AG04449 (cell line): ENCODE results near the gene LEPR.

Experiments used
- CTCF ChIA-PET: fragments of 350-600 bp; formaldehyde crosslinking; extraction: SDS; loops from one replicate; lab custom pipeline; 2021; ENCODE audit warnings: antibody characterized with exemption; lab: Yijun Ruan, JAX
- POLR2A ChIA-PET: fragments of 400-600, 350-600 bp; formaldehyde crosslinking; extraction: SDS; loops from one replicate; lab custom pipeline; 2020; ENCODE audit warnings: antibody characterized with exemption, inconsistent platforms; lab: Yijun Ruan, JAX
- DNase-seq: peaks from one replicate; pipeline ENCODE4 v3.0.0-alpha.2; 2010; ENCODE audit warnings: low read depth, low spot score
- H3K4me3 ChIP-seq: 2 replicates; pipeline ENCODE4 v1.5.1; 2011; ENCODE audit warnings: low read depth, mild to moderate bottlenecking, control low read depth, low read length
- TF ChIP-seq, protein P1 (sequence below): IDR thresholded peaks from one replicate; pipeline ENCODE4 v1.5.1; 2011; ENCODE audit warnings: mild to moderate bottlenecking, moderate library complexity, low read length, control low read depth, inconsistent platforms; ENCODE audit not compliant: insufficient read depth; ENCODE audit errors: missing control alignments

The LEPR gene

DNA sequence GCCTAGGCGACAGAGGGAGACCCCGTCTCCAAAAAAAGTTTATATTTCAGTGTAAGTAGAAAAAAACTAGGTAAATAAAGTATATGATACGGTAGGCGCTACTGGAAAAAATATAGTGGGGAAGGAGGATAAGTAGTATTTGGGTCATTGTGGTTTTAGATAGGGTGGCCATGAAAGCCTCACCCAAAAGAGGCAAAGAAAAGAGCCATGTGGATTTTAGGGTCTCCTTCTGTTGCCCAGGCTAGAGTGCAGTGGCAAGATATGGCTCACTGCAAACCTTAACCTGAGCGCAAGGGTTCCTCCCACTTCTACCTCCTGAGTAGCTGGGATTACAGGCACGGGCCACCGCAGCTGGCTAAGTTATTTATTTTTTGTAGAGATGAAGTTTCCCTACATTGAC lies 17.1 kb downstream of the LEPR start:
- ChIA-PET POLR2A (no interaction called here), CTCF (interaction anchor here (1.2 to 3.9 kb wide), 3 partner anchors 9 to 250 kb away, joined by 3 to 15 read pairs (median 10); no protein-coding TSS in a partner anchor)
- no peak overlapping the region for H3K4me3 ChIP-seq
- TF ChIP-seq, protein P1, sequence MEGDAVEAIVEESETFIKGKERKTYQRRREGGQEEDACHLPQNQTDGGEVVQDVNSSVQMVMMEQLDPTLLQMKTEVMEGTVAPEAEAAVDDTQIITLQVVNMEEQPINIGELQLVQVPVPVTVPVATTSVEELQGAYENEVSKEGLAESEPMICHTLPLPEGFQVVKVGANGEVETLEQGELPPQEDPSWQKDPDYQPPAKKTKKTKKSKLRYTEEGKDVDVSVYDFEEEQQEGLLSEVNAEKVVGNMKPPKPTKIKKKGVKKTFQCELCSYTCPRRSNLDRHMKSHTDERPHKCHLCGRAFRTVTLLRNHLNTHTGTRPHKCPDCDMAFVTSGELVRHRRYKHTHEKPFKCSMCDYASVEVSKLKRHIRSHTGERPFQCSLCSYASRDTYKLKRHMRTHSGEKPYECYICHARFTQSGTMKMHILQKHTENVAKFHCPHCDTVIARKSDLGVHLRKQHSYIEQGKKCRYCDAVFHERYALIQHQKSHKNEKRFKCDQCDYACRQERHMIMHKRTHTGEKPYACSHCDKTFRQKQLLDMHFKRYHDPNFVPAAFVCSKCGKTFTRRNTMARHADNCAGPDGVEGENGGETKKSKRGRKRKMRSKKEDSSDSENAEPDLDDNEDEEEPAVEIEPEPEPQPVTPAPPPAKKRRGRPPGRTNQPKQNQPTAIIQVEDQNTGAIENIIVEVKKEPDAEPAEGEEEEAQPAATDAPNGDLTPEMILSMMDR: no peak
- no peak for DNase-seq

DNA sequence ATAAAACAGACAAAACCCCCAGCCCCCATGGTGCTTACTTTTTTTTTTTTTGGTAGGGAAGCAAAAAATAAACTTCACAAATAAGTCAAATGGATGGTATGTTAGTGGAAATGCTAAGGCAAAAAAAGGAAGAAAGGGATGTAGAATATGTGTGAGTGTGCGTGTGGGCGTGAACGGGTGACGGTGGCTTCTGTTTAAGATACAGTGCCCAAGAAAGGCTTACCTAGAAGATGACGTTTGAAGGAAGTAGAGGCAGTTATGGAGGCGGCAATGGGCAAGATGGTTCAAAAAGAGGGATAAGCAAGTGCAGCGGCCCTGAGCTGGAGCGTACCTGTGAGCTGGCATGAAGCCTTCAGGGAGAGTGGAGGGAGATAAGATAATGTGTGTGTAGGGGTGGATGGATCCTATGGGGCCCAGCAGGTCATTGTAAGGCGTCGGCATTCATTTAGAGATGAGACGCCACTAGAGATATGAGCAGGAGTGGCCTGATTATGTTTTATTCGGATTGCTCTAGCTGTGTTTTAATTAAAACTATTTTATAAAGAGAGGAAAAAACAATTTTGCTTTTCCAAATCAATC lies 19.9 kb downstream of the LEPR start:
- ChIA-PET CTCF (interaction anchor here (0.8 to 3.9 kb wide), 7 partner anchors 10 to 247 kb away, joined by 3 to 15 read pairs (median 4); no protein-coding TSS in a partner anchor), POLR2A (no interaction called here)
- TF ChIP-seq, protein P1: no peak
- H3K4me3 ChIP-seq: no peak overlapping the region
- no peak for DNase-seq

DNA sequence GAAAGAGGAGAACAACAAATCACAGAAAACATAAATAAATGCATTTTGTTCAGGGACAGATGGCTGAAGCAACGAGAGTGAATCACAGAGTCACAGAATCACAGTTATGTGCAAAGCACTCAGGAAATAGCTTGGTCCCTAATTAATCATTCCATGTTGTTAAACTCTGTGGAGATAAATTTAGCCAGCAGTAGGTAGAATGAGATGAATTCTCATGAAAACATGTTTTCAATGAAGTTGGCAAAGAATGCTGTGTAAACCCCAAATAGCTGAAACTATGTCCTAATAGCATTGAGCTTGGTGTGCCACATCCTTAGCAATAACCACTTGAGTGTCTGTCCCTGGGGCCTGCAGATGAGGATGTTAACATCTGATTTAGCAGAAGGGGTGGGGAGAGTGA lies 20.4 kb downstream of the LEPR start:
- TF ChIP-seq, protein P1: no peak
- ChIA-PET POLR2A (no interaction called here), CTCF (interaction anchor here (0.8 to 3.9 kb wide), 6 partner anchors 10 to 246 kb away, joined by 3 to 15 read pairs (median 4); no protein-coding TSS in a partner anchor)

DNA sequence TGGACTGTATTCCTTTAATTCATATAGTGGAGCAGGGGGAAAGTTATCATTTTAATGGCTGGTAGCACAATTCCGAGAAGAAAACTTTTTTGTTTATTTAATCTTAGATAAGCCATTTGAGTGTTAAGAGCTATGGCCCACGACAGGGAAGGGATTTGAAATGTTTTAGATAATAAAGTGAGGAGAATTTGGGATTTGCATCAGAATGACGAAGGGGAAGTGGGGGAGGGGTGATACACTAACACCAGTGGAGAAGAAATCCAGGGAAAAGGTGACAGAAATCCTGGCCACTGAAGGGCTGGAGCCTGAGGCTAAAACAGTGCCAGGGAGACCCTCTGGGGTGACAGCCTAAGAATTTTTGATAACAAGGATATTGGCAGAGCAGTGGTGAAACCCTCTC lies 21.0 kb downstream of the LEPR start:
- H3K4me3 ChIP-seq: no peak overlapping the region
- ChIA-PET POLR2A (no interaction called here), CTCF (interaction anchor here (0.8 to 3.9 kb wide), 5 partner anchors 11 to 246 kb away, joined by 3 to 15 read pairs (median 4); no protein-coding TSS in a partner anchor)
- TF ChIP-seq, protein P1: no peak
- DNase-seq: no peak

More for the DNA sequence above, 20.4 kb downstream of the LEPR start:
- no peak for DNase-seq
- no peak overlapping the region for H3K4me3 ChIP-seq

DNA sequence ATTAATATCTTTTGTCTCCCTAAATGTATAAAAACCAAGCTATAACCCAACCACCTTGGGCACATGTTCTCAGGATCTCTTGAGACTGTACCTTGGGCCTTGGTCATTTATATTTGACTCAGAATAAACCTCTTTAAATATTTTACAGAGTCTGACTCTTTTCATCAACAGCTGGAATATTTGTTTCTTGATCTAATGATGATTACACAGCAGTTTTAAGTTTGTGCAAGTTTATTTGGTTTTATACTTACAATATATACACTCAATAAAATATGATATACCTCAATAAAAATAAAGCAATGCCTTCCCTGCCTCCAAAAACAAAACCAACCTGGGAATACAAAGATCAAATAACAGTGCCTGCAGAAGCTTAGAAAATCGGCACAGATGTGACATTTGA lies 22.0 kb downstream of the LEPR start:
- ChIA-PET POLR2A (no interaction called here), CTCF (no interaction called here)
- TF ChIP-seq, protein P1: no peak
- H3K4me3 ChIP-seq: no peak overlapping the region
- no peak for DNase-seq

DNA sequence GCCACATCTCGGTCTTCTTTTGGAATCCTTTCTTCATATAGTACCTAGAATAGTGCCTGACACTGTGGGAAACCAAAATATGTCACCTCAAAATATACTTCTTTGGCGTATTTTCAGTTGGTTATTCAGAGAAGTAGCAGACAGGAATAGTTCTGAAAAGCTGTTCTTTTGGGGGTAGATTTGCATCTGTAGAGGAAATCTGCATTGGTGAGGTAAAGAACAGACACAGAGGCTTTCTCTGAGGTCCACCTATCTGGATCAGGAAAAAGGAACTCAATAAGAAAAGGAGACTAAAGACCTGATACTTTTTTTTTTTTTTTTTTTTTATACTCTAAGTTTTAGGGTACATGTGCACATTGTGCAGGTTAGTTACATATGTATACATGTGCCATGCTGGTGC lies 23.2 kb downstream of the LEPR start:
- TF ChIP-seq, protein P1: no peak
- no peak overlapping the region for H3K4me3 ChIP-seq
- ChIA-PET POLR2A (no interaction called here), CTCF (interaction anchor here (0.6 to 1.4 kb wide), 2 partner anchors 15 to 16 kb away, joined by 3 to 4 read pairs; no protein-coding TSS in a partner anchor)
- no peak for DNase-seq
